ENCODE results near the gene DIP2C. TPM values are rescaled to one million over a fixed set of nuclear protein-coding genes. Genes with fewer than 3 reads are reported as not detected.
"Not testable (repeated sequence)": the region's sequence is repeated elsewhere in the genome, so short reads cannot be mapped to it uniquely, and the experiment has no call there.

DIP2C gene
- 5.8 and 6.8 TPM in 2 replicates for polyA plus RNA-seq (2014; cell fraction: cytosol; rRNA removed)
- polyA plus RNA-seq (2014; cell fraction: nucleus; rRNA removed) = 5.8 and 13.1 TPM in 2 replicates

- DNase-seq (ENCODE audit: low spot score) = peak; percentile 66
These were observed at the start of gene DIP2C for GRCh38 chr10:689452-690371. DIP2C (minus strand) TSS chr10:689668; CDS start chr10:689578, 90 bp downstream.

- no peak for DNase-seq (ENCODE audit: low spot score)
These were observed 45.0 kb upstream of the DIP2C start for GRCh38 chr10:734481-734880.

- no peak for DNase-seq (ENCODE audit: low spot score)
These were observed 43.6 kb upstream of the DIP2C start for GRCh38 chr10:733086-733485.

- DNase-seq (ENCODE audit: low spot score) = no peak
These were observed 39.7 kb upstream of the DIP2C start for GRCh38 chr10:729213-729612.

- DNase-seq (ENCODE audit: low spot score) = no peak
These were observed 39.1 kb upstream of the DIP2C start for GRCh38 chr10:728603-729002.

GRCh38 chr10:727162-727790 is 37.8 kb upstream of the DIP2C start:
- no peak for DNase-seq (ENCODE audit: low spot score)

- DNase-seq (ENCODE audit: low spot score) = no peak
These were observed 36.3 kb upstream of the DIP2C start for GRCh38 chr10:725786-726185.

- no peak for DNase-seq (ENCODE audit: low spot score)
These were observed 35.8 kb upstream of the DIP2C start for GRCh38 chr10:725302-725701.

- DNase-seq (ENCODE audit: low spot score) = no peak
These were observed 34.5 kb upstream of the DIP2C start for GRCh38 chr10:723973-724372.

GRCh38 chr10:722281-723060 is 33.0 kb upstream of the DIP2C start:
- DNase-seq (ENCODE audit: low spot score) = no peak

- DNase-seq (ENCODE audit: low spot score) = no peak
These were observed 28.8 kb upstream of the DIP2C start for GRCh38 chr10:718143-718700.

GRCh38 chr10:717458-717857 is 28.0 kb upstream of the DIP2C start:
- no peak for DNase-seq (ENCODE audit: low spot score)

- DNase-seq (ENCODE audit: low spot score) = no peak
These were observed 27.4 kb upstream of the DIP2C start for GRCh38 chr10:716821-717220.

GRCh38 chr10:714214-714613 is 24.7 kb upstream of the DIP2C start:
- no peak for DNase-seq (ENCODE audit: low spot score)

- no peak for DNase-seq (ENCODE audit: low spot score)
These were observed 23.1 kb upstream of the DIP2C start for GRCh38 chr10:712575-712974.

GRCh38 chr10:712089-712488 is 22.6 kb upstream of the DIP2C start:
- no peak for DNase-seq (ENCODE audit: low spot score)

GRCh38 chr10:707861-708260 is 18.4 kb upstream of the DIP2C start:
- no peak for DNase-seq (ENCODE audit: low spot score)

- DNase-seq (ENCODE audit: low spot score) = no peak
These were observed 18.0 kb upstream of the DIP2C start for GRCh38 chr10:707456-707855.

- DNase-seq (ENCODE audit: low spot score) = no peak
These were observed 13.7 kb upstream of the DIP2C start for GRCh38 chr10:703118-703517.

GRCh38 chr10:700183-700582 is 10.7 kb upstream of the DIP2C start:
- not testable (repeated sequence) for DNase-seq (ENCODE audit: low spot score)

- DNase-seq (ENCODE audit: low spot score) = peak; percentile 35
These were observed 7.8 kb upstream of the DIP2C start for GRCh38 chr10:697097-697875.
